ENCODE data around the gene COG5.

The COG5 gene

GRCh38 chr7:107596881-107597581, 33.3 kb upstream of the COG5 start (continued):
- TF ChIP-seq ATF2 (tag by site-specific recombination; IDR thresholded peaks at IDR 0.05; ENCODE audit: low read depth) (peak; percentile 87), ZNF223 (tag by site-specific recombination; IDR thresholded peaks at IDR 0.05) (no peak), ZNF777 (tag by site-specific recombination; IDR thresholded peaks at IDR 0.05; ENCODE audit: borderline replicate concordance) (no peak), GLIS1 (tag by site-specific recombination; IDR thresholded peaks at IDR 0.05) (peak; percentile 24; the same call in 1 of the 2 replicates), SP2 (tag by site-specific recombination; IDR thresholded peaks at IDR 0.05) (peak; percentile 39), PRDM4 (tag by site-specific recombination; IDR thresholded peaks at IDR 0.05) (peak; percentile 99), KLF10 (tag by site-specific recombination; IDR thresholded peaks at IDR 0.05) (peak; percentile 50; the same call in 1 of the 2 replicates), MZF1 (tag by site-specific recombination; IDR thresholded peaks at IDR 0.05; ENCODE audit: borderline replicate concordance) (0 out of 2 replicates have a peak, but pooled peaks have one; percentile 43), GLI2 (tag by site-specific recombination; IDR thresholded peaks at IDR 0.05; ENCODE audit: borderline replicate concordance, low read depth) (peak; percentile 35; the same call in 1 of the 2 replicates), PRDM6 (tag by site-specific recombination; IDR thresholded peaks at IDR 0.05) (peak; percentile 91), ZXDB (tag by site-specific recombination; IDR thresholded peaks at IDR 0.05) (peak; percentile 77), YY1 (tag by site-specific recombination; IDR thresholded peaks at IDR 0.05) (no peak), ZNF692 (tag by site-specific recombination; IDR thresholded peaks at IDR 0.05) (0 out of 2 replicates have a peak, but pooled peaks have one; percentile 22), OSR2 (tag by site-specific recombination; IDR thresholded peaks at IDR 0.05) (peak; percentile 79), REST (tag by site-specific recombination; IDR thresholded peaks at IDR 0.05) (no peak), IKZF3 (tag by site-specific recombination; IDR thresholded peaks at IDR 0.05) (peak; percentile 88), ZBTB8A (tag by site-specific recombination; IDR thresholded peaks at IDR 0.05) (0 out of 2 replicates have a peak, but pooled peaks have one; percentile 22), ZFP37 (tag by site-specific recombination; IDR thresholded peaks at IDR 0.05) (0 out of 2 replicates have a peak, but pooled peaks have one; percentile 13), ZFP69B (tag by site-specific recombination; IDR thresholded peaks at IDR 0.05) (peak; percentile 61), BCL11A (tag by site-specific recombination; IDR thresholded peaks at IDR 0.05; ENCODE audit: low read depth) (0 out of 2 replicates have a peak, but pooled peaks have one; percentile 20), ZBTB17 (tag by site-specific recombination; IDR thresholded peaks at IDR 0.05) (peak; percentile 49; the same call in 1 of the 2 replicates)
- TF ChIP-seq, protein P1, sequence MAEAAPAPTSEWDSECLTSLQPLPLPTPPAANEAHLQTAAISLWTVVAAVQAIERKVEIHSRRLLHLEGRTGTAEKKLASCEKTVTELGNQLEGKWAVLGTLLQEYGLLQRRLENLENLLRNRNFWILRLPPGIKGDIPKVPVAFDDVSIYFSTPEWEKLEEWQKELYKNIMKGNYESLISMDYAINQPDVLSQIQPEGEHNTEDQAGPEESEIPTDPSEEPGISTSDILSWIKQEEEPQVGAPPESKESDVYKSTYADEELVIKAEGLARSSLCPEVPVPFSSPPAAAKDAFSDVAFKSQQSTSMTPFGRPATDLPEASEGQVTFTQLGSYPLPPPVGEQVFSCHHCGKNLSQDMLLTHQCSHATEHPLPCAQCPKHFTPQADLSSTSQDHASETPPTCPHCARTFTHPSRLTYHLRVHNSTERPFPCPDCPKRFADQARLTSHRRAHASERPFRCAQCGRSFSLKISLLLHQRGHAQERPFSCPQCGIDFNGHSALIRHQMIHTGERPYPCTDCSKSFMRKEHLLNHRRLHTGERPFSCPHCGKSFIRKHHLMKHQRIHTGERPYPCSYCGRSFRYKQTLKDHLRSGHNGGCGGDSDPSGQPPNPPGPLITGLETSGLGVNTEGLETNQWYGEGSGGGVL (tag by site-specific recombination; IDR thresholded peaks at IDR 0.05) = peak; percentile 37; the same call in 1 of the 2 replicates
- TF ChIP-seq, protein P2, sequence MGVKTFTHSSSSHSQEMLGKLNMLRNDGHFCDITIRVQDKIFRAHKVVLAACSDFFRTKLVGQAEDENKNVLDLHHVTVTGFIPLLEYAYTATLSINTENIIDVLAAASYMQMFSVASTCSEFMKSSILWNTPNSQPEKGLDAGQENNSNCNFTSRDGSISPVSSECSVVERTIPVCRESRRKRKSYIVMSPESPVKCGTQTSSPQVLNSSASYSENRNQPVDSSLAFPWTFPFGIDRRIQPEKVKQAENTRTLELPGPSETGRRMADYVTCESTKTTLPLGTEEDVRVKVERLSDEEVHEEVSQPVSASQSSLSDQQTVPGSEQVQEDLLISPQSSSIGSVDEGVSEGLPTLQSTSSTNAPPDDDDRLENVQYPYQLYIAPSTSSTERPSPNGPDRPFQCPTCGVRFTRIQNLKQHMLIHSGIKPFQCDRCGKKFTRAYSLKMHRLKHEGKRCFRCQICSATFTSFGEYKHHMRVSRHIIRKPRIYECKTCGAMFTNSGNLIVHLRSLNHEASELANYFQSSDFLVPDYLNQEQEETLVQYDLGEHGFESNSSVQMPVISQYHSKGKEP (tag by site-specific recombination; IDR thresholded peaks at IDR 0.05) = peak; percentile 33; the same call in 1 of the 2 replicates

All from HEK293 (cell line).